HG02970 (cell line): Measurements from ENCODE around the gene MTREX.

Experiments
- ATAC-seq: cut with Tn5 transposase; IDR thresholded peaks from one replicate; pipeline ENCODE4 v1.9.1; 2021; ENCODE audit warnings: mild to moderate bottlenecking, moderate library complexity, moderate number of reproducible peaks; ENCODE audit not compliant: unreplicated experiment, low FRiP score

Gene MTREX

GRCh38 chr5:55418994-55419968, 111.5 kb downstream of the MTREX start:
- ATAC-seq: no peak

- peak; percentile 81 for ATAC-seq
These were observed 113.3 kb downstream of the MTREX start for GRCh38 chr5:55421074-55421529.

GRCh38 chr5:55426455-55426854, 118.7 kb downstream of the MTREX start:
- no peak for ATAC-seq

GRCh38 chr5:55427157-55427556, 119.4 kb downstream of the MTREX start:
- no peak for ATAC-seq

- no peak for ATAC-seq
These were observed 121.4 kb downstream of the MTREX start for GRCh38 chr5:55429221-55429612.

GRCh38 chr5:55429613-55430253, 121.9 kb downstream of the MTREX start:
- no peak for ATAC-seq

GRCh38 chr5:55432549-55432948, 124.8 kb downstream of the MTREX start:
- ATAC-seq: no peak

- ATAC-seq: no peak
These were observed 129.7 kb downstream of the MTREX start for GRCh38 chr5:55437452-55437851.

GRCh38 chr5:55437859-55438206, 130.0 kb downstream of the MTREX start:
- ATAC-seq: no peak

- no peak for ATAC-seq
These were observed 131.2 kb downstream of the MTREX start for GRCh38 chr5:55438998-55439397.

GRCh38 chr5:55440188-55440646, 132.4 kb downstream of the MTREX start:
- no peak for ATAC-seq

GRCh38 chr5:55441107-55441771, 133.4 kb downstream of the MTREX start:
- ATAC-seq: no peak

GRCh38 chr5:55441954-55442353, 134.2 kb downstream of the MTREX start:
- no peak for ATAC-seq

GRCh38 chr5:55445791-55446190, 138.0 kb downstream of the MTREX start:
- no peak for ATAC-seq

- ATAC-seq: no peak
These were observed 139.0 kb downstream of the MTREX start for GRCh38 chr5:55446640-55447351.

- ATAC-seq: no peak
These were observed 142.4 kb downstream of the MTREX start for GRCh38 chr5:55450050-55450765.

GRCh38 chr5:55451976-55452375, 144.2 kb downstream of the MTREX start:
- no peak for ATAC-seq

GRCh38 chr5:55453211-55453610, 145.4 kb downstream of the MTREX start:
- no peak for ATAC-seq

- ATAC-seq: no peak
These were observed 146.5 kb downstream of the MTREX start for GRCh38 chr5:55454282-55454681.
